Rectal smooth muscle tissue (tissue), 1 donor: ENCODE measurements around the gene POU2F3.

Source experiments
- H3K27ac ChIP-seq: one replicate; pipeline ENCODE4 v1.7.0; 2013; ENCODE audit warnings: low read depth, low read length, inconsistent platforms
- H3K27me3 ChIP-seq: one replicate; pipeline ENCODE4 v1.7.0; 2013; ENCODE audit warnings: low read length; ENCODE audit not compliant: control insufficient read depth, insufficient read depth
- H3K36me3 ChIP-seq: one replicate; pipeline ENCODE4 v1.7.0; 2013; ENCODE audit warnings: low read length; ENCODE audit not compliant: control insufficient read depth, insufficient read depth
- H3K4me1 ChIP-seq: one replicate; pipeline ENCODE4 v1.7.0; 2013; ENCODE audit warnings: low read length; ENCODE audit not compliant: control insufficient read depth, insufficient read depth
- H3K4me3 ChIP-seq: one replicate; pipeline ENCODE4 v1.7.0; 2013; ENCODE audit warnings: low read length
- H3K9ac ChIP-seq: one replicate; pipeline ENCODE4 v1.7.0; 2013; ENCODE audit warnings: low read length

Gene POU2F3

DNA sequence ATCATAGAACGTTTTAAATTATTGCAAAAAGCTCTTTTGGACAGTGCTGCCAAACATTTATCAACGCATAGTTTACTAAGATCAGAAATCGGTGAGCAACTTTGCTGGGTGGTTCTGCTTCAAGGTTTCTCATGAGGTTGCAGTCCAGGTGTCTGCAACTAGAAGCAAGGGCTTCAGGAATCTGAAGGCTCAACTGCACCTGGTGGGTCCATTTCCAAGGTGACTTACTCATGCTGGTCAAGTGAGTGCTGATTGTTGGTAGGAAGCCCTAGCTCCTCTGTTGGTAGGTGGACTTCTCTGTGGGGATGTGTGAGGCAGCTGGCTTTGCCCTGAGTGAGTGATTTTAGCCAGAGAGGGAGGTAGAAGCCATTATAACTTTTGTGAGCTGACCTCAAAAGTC is 118.8 kb downstream of the POU2F3 start:
- no peak overlapping the region for H3K27ac ChIP-seq
- H3K4me1 ChIP-seq: peaks cover 5% of the 10 kb centered on the region
- no peak overlapping the region for H3K9ac ChIP-seq
- H3K27me3 ChIP-seq: no peaks in the 10 kb centered on the region
- no peaks in the 10 kb centered on the region for H3K36me3 ChIP-seq
- no peak overlapping the region for H3K4me3 ChIP-seq

DNA sequence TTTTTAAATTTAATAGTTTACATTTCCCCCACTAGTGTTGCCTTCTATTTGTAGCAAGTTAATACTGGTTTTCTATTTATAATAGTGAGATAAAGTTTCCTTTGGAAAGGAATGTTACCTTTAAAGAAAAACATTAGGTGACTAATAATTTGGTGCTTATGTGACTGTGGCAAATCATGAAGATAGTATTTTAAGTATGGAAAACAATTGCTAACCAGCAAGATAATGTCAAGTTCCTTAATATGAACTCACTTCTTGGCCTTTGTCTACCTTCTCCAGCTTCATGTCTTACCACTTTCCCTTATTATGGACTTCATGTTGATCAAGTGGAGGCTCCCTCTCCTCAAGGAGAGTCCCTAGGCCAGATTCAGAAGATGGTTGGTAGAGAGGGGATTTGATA is 123.5 kb downstream of the POU2F3 start:
- Histone ChIP-seq H3K27ac (no peak overlapping the region), H3K9ac (no peak overlapping the region), H3K27me3 (no peaks in the 10 kb centered on the region), H3K36me3 (no peaks in the 10 kb centered on the region), H3K4me3 (no peak overlapping the region), H3K4me1 (peaks cover 5% of the 10 kb centered on the region)

DNA sequence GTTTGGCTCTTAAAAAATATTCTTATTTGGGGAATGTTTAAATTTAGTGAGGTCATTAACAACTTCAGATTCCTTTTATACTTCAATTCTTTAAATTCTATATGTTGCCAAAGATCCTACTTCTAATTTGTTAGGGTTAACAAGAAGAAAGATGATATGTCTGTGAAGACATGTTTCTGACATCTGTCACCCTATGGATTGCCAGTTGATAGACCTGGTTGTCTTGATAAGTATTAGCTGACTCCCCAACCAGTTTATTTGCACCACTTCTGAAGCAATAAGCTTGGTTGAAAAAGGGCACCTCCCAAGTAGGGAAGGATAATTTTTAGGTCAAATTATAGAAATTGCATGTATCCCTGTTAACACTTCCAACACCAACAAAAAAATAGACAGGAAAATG is 125.6 kb downstream of the POU2F3 start:
- no peaks in the 10 kb centered on the region for H3K27me3 ChIP-seq

More for the DNA sequence above, 125.6 kb downstream of the POU2F3 start:
- H3K4me1 ChIP-seq: peaks cover 5% of the 10 kb centered on the region
- no peak overlapping the region for H3K4me3 ChIP-seq
- no peak overlapping the region for H3K9ac ChIP-seq
- H3K36me3 ChIP-seq: no peaks in the 10 kb centered on the region
- no peak overlapping the region for H3K27ac ChIP-seq
